AG10803 (cell line): Measurements from ENCODE around the gene NAB1.

ENCODE experiments used
- DNase-seq: peaks from one replicate; pipeline ENCODE4 v3.0.0; 2010; ENCODE audit warnings: low read depth
- H3K4me3 ChIP-seq: 2 replicates; pipeline ENCODE4 v1.5.1; 2011; ENCODE audit warnings: mild to moderate bottlenecking, low read length, control low read depth
- TF ChIP-seq, protein P1 (sequence below): conservative IDR thresholded peaks from 2 replicates; pipeline ENCODE4 v1.5.1; 2011; ENCODE audit warnings: mild to moderate bottlenecking, low read length, control low read depth, inconsistent platforms

The NAB1 gene

DNA sequence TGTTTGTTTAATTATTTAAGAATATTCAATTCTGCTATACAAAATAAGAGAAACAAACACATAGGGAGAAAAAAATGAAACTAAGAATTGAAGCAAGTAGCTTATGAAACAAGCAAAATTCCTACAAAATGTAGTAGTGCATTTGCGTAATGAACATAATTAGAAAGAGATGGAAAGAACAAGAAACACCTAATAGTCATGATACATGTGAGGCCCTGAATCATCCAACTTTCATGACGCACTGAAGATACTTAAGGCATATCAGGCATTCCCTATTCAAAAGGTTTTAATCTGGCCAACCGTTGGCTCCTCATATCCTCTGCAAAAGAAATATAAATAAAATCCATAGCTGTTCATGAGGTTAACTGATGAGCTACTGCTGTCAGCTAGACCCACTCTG lies 14.5 kb upstream of the NAB1 start:
- TF ChIP-seq, protein P1, sequence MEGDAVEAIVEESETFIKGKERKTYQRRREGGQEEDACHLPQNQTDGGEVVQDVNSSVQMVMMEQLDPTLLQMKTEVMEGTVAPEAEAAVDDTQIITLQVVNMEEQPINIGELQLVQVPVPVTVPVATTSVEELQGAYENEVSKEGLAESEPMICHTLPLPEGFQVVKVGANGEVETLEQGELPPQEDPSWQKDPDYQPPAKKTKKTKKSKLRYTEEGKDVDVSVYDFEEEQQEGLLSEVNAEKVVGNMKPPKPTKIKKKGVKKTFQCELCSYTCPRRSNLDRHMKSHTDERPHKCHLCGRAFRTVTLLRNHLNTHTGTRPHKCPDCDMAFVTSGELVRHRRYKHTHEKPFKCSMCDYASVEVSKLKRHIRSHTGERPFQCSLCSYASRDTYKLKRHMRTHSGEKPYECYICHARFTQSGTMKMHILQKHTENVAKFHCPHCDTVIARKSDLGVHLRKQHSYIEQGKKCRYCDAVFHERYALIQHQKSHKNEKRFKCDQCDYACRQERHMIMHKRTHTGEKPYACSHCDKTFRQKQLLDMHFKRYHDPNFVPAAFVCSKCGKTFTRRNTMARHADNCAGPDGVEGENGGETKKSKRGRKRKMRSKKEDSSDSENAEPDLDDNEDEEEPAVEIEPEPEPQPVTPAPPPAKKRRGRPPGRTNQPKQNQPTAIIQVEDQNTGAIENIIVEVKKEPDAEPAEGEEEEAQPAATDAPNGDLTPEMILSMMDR, result no peak

DNA sequence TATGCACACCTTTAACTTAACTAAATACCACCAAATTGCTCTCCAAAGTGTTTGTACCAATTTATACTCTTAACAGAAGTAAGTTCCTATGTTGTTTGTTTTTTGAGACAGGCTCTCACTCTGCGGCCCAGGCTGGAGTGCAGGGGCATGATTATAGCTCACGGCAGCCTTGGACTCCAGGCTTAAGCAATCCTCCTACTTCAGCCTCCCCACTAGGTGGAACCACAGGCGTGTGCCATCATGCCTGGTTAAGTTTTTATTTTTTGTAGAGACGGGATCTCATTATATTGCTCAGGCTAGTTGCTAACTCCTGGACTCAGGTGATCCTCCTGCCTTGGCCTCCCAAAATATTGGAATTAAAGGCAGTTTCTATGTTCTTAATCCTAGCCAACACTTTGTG lies 13.1 kb upstream of the NAB1 start:
- no peak overlapping the region for H3K4me3 ChIP-seq
- DNase-seq, result no peak
- TF ChIP-seq, protein P1, result no peak

More for the DNA sequence above, 14.5 kb upstream of the NAB1 start:
- DNase-seq, result peak; percentile 93
- no peak overlapping the region for H3K4me3 ChIP-seq

DNA sequence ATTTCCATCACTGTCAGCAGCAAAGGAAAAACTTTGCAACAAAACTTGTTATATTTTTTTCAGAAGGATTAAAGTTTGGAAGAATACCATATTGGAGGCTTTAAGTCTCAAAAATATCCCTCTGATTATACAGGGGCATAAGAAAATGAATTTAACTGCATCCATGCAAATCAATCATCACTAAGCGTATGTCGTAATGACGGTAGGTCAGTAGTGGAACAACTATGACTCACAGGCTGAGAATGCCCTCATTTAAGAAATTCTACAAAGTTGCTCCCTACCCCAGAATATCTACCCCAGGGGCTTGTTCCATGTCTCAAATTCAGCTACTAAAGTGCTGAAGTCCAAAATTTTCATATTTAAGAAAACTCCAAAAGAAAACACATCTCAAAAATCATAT lies 12.5 kb upstream of the NAB1 start:
- TF ChIP-seq, protein P1, result no peak
- no peak overlapping the region for H3K4me3 ChIP-seq
- peak; percentile 83 for DNase-seq

DNA sequence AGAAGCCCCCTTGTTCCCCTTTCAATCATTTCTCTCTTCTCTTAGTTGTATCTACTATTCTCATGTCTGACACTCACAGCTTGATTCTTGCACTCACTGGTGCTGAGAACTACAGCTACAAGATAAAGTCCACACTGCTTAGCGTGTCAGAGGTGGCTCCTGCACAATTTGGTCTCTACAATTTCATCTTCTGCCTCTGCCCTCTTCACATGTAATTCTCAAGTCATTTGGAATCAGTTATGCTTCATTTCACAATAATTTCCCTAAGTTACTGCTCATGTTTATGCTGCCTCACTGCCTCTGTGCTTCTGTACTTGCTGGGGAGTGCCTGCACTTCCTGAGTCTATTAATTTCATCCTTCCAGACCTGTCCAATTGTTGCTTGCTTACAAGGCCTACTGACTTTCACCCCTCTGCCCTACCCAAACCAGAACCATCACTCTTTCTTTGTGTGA lies 11.6 kb upstream of the NAB1 start:
- peak; percentile 88 for DNase-seq

DNA sequence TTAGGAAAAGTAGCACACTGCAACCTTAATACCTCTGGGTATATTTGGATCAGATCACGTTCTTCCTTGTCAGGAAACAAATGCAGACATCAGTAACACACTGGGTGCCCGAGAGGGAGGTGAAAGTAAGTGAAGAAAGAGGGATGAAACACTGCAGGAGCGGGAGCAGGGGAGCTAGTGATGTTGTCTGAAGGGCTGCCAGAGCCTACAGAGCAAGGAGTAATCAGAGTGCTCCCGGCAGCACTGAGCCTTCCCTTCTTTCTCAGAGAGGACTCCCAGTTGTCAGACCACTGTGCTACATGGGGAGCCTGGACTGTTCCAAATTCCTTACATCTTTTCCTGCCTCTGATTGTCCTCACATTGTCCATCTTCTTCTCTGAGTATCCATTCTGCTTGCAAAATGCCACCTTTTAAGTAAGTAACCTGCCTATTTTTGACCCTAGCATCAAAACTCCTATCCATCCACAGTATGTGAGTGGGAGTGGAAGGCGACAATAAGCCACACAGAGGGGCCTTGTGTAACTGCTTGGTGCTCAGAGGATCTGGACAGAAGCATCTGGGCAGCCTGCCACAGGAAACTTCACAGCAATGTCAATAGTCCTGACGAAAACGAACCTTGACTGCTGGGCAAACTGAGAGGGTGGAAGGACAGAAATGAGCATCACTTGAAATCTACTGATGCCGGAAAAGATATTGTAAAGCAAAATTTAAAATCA lies 10.8 kb upstream of the NAB1 start:
- TF ChIP-seq, protein P1, result no peak
- no peak for DNase-seq
- H3K4me3 ChIP-seq, result no peak overlapping the region

More for the DNA sequence above, 11.6 kb upstream of the NAB1 start:
- H3K4me3 ChIP-seq, result no peak overlapping the region
- TF ChIP-seq, protein P1, result no peak

DNA sequence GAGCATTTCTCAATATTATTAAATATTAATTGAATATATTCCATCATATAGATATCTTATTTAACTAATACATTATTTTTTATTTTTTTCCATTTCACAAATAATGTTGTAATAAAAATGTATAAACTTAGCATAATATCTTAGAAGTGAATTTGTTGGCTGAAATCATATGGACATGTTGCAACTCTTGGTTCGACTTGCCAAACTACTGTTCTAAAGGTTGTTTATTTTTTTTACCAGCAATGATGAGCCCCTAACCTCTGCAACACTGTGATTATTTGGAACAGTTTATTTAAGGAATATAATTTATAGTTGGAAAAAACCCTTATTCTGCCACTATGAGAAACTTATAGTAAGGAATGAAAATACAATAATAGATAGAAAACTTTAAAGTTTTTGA lies 8.8 kb upstream of the NAB1 start:
- DNase-seq, result no peak
- TF ChIP-seq, protein P1, result no peak
- no peak overlapping the region for H3K4me3 ChIP-seq

DNA sequence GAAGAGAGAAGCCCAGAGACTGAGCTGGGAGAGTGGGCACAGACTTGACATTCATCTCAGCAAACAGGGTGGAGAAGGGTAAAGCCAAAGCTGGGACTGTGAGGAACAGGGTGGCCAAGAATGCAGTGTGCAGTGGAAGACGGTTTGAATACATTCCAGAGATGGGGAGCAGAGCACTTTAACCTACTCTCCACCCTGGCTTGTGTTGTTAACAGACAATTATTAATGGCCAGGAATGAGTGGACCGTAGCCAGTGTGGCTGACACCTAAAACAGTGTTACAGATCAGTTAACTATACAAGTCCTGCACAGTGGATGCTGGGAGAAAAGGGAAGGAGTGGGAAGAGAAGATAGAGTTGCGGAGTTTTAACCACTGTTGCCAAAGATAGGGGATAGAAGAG lies 7.4 kb upstream of the NAB1 start:
- TF ChIP-seq, protein P1, result no peak
- no peak overlapping the region for H3K4me3 ChIP-seq
- no peak for DNase-seq
